Measurements from ENCODE around the gene RAET1E.
"Not testable (repeated sequence)": the region's sequence is repeated elsewhere in the genome, so short reads cannot be mapped to it uniquely, and the experiment has no call there.

The RAET1E gene

GRCh38 chr6:149925974-149926777, 28.3 kb upstream of the RAET1E start:
- DNase-seq = peak; percentile 81

- DNase-seq = no peak
Observed at GRCh38 chr6:149925253-149925973, 27.5 kb upstream of the RAET1E start.

GRCh38 chr6:149924933-149925252, 27.0 kb upstream of the RAET1E start:
- no peak for DNase-seq

- no peak for DNase-seq
Observed at GRCh38 chr6:149924206-149924932, 26.5 kb upstream of the RAET1E start.

- DNase-seq = no peak
Observed at GRCh38 chr6:149923327-149923986, 25.5 kb upstream of the RAET1E start.

- peak; percentile 74 for DNase-seq
Observed at GRCh38 chr6:149922642-149923326, 24.9 kb upstream of the RAET1E start, which contains the start of gene RAET1G. TSS of gene RAET1G (minus strand) at chr6:149923121. CDS start at chr6:149923010, 111 bp downstream.

- not testable (repeated sequence) for DNase-seq
Observed at GRCh38 chr6:149922091-149922490, 24.2 kb upstream of the RAET1E start.

GRCh38 chr6:149921361-149921760, 23.4 kb upstream of the RAET1E start:
- DNase-seq = no peak

- no peak for DNase-seq
Observed at GRCh38 chr6:149919834-149920225, 21.9 kb upstream of the RAET1E start.

- DNase-seq = not testable (repeated sequence)
Observed at GRCh38 chr6:149919126-149919833, 21.4 kb upstream of the RAET1E start.

- no peak for DNase-seq
Observed at GRCh38 chr6:149918151-149918905, 20.4 kb upstream of the RAET1E start.

GRCh38 chr6:149917679-149918078, 19.8 kb upstream of the RAET1E start:
- no peak for DNase-seq

GRCh38 chr6:149915970-149916865, 18.3 kb upstream of the RAET1E start:
- no peak for DNase-seq

- no peak for DNase-seq
Observed at GRCh38 chr6:149913540-149914240, 15.8 kb upstream of the RAET1E start.

- no peak for DNase-seq
Observed at GRCh38 chr6:149913085-149913484, 15.2 kb upstream of the RAET1E start.

GRCh38 chr6:149912680-149913079, 14.8 kb upstream of the RAET1E start:
- DNase-seq = not testable (repeated sequence)

GRCh38 chr6:149910721-149911151, 12.8 kb upstream of the RAET1E start:
- no peak for DNase-seq

GRCh38 chr6:149909701-149910470, 12.0 kb upstream of the RAET1E start:
- DNase-seq = no peak

All from NCI-H345 (cell line).